IMR-90 (cell line): Measurements from ENCODE around the gene HSD3B2. TPM values are rescaled to one million over a fixed set of nuclear protein-coding genes. Genes with fewer than 3 reads are reported as not detected.

Experiments
- ATAC-seq: fragments of 200-7000 bp; cut with Tn5 transposase; 2 replicates; pipeline ENCODE4 v1.9.1; 2020; ENCODE audit warnings: low read depth, mild to moderate bottlenecking, moderate library complexity
- BruUV-seq: library from RNA; stranded (reverse); fragments of 400-500 nt; replicated peaks from 2 replicates; lab custom pipeline; 2021; lab: Mats Ljungman, UMichigan
- CTCF ChIA-PET: fragments of 300-600 bp; formaldehyde crosslinking; extraction: SDS; loops from one replicate; lab custom pipeline; 2021; ENCODE audit warnings: antibody characterized with exemption; lab: Yijun Ruan, JAX
- POLR2A ChIA-PET: fragments of 300-600 bp; sonication (Branson Sonifier 250); formaldehyde crosslinking; loops from one replicate; lab custom pipeline; 2022; ENCODE audit warnings: antibody characterized with exemption; ENCODE audit not compliant: unreplicated experiment; lab: Charles Lee
- DNase-seq: peaks from one replicate; pipeline ENCODE4 v3.0.0; 2013
- H2AFZ ChIP-seq: replicated peaks from 2 replicates; pipeline ENCODE3; 2013; ENCODE audit warnings: low read length, mild to moderate bottlenecking; ENCODE audit not compliant: poor library complexity
- H2AK5ac ChIP-seq: 2 replicates; pipeline ENCODE4 v1.6.1; 2013; ENCODE audit warnings: low read depth, low read length, inconsistent platforms
- H2AK9ac ChIP-seq: replicated peaks from 2 replicates; pipeline ENCODE3; 2013; ENCODE audit warnings: mild to moderate bottlenecking, low read depth, low read length, moderate library complexity; ENCODE audit not compliant: poor library complexity
- H2BK120ac ChIP-seq: 2 replicates; pipeline ENCODE4 v1.6.1; 2013; ENCODE audit warnings: low read depth, low read length, inconsistent platforms
- H2BK15ac ChIP-seq: 3 replicates; pipeline ENCODE4 v1.6.1; 2013; ENCODE audit warnings: low read depth, low read length, inconsistent platforms
- H2BK20ac ChIP-seq: 2 replicates; pipeline ENCODE4 v1.6.1; 2013; ENCODE audit warnings: low read depth, mild to moderate bottlenecking, inconsistent platforms, low read length, moderate library complexity
- H2BK5ac ChIP-seq: 2 replicates; pipeline ENCODE4 v1.6.1; 2013; ENCODE audit warnings: mild to moderate bottlenecking, low read depth, low read length, inconsistent platforms; ENCODE audit not compliant: poor library complexity, severe bottlenecking
- H3K14ac ChIP-seq: replicated peaks from 2 replicates; pipeline ENCODE4 v1.6.1; 2013; ENCODE audit warnings: low read depth, low read length, inconsistent platforms
- H3K18ac ChIP-seq: 2 replicates; pipeline ENCODE4 v1.6.1; 2013; ENCODE audit warnings: low read depth, low read length, control low read depth
- H3K23ac ChIP-seq: 2 replicates; pipeline ENCODE4 v1.6.1; 2013; ENCODE audit warnings: low read depth, low read length, inconsistent platforms
- H3K27ac ChIP-seq: 2 replicates; pipeline ENCODE4 v1.5.1; 2013; ENCODE audit warnings: mild to moderate bottlenecking, control low read depth, low read length; ENCODE audit not compliant: insufficient read depth
- H3K27me3 ChIP-seq: 2 replicates; pipeline ENCODE4 v1.6.1; 2013; ENCODE audit warnings: low read length; ENCODE audit not compliant: control insufficient read depth, insufficient read depth
- H3K36me3 ChIP-seq: 2 replicates; pipeline ENCODE4 v1.6.1; 2013; ENCODE audit warnings: low read length, mixed read lengths; ENCODE audit not compliant: control insufficient read depth, insufficient read depth
- H3K4ac ChIP-seq: 2 replicates; pipeline ENCODE4 v1.6.1; 2013; ENCODE audit warnings: low read depth, low read length, inconsistent platforms
- H3K4me1 ChIP-seq: 2 replicates; pipeline ENCODE4 v1.6.1; 2013; ENCODE audit warnings: low read length, mixed read lengths; ENCODE audit not compliant: control insufficient read depth, insufficient read depth
- H3K4me2 ChIP-seq: 2 replicates; pipeline ENCODE4 v1.6.1; 2013; ENCODE audit warnings: low read depth, mild to moderate bottlenecking, control low read depth, low read length, moderate library complexity
- H3K4me3 ChIP-seq: 2 replicates; pipeline ENCODE4 v1.5.1; 2013; ENCODE audit warnings: low read depth, mild to moderate bottlenecking, control low read depth, low read length, moderate library complexity; ENCODE audit not compliant: insufficient read depth
- H3K56ac ChIP-seq: 2 replicates; pipeline ENCODE4 v1.6.1; 2013; ENCODE audit warnings: low read length, inconsistent platforms; ENCODE audit not compliant: insufficient read depth; ENCODE audit errors: extremely low read depth
- H3K79me1 ChIP-seq, 2 experiments: 2 replicates each; pipeline ENCODE4 v1.6.1; 2013; ENCODE audit warnings: low read length in 2 of 2, inconsistent platforms in 1 of 2, low read depth in 1 of 2
- H3K9ac ChIP-seq: 2 replicates; pipeline ENCODE4 v1.6.1; 2013; ENCODE audit warnings: low read depth, low read length, control low read depth
- H3K9me1 ChIP-seq: 2 replicates; pipeline ENCODE4 v1.6.1; 2013; ENCODE audit warnings: low read length, inconsistent platforms; ENCODE audit not compliant: insufficient read depth
- H3K9me3 ChIP-seq: 2 replicates; pipeline ENCODE4 v1.6.1; 2013; ENCODE audit warnings: low read length; ENCODE audit not compliant: control insufficient read depth, insufficient read depth
- H4K20me1 ChIP-seq: 2 replicates; pipeline ENCODE4 v1.6.1; 2013; ENCODE audit warnings: low read length, inconsistent platforms; ENCODE audit not compliant: insufficient read depth
- H4K5ac ChIP-seq: 2 replicates; pipeline ENCODE4 v1.6.1; 2013; ENCODE audit warnings: mild to moderate bottlenecking, low read depth, low read length, control low read depth
- H4K8ac ChIP-seq, 2 experiments: 2 replicates each; pipeline ENCODE4 v1.6.1; 2013; ENCODE audit warnings: low read depth in 2 of 2, low read length in 2 of 2, control low read depth in 1 of 2, inconsistent platforms in 1 of 2
- H4K91ac ChIP-seq: 2 replicates; pipeline ENCODE4 v1.6.1; 2013; ENCODE audit warnings: low read depth, low read length, inconsistent platforms; ENCODE audit not compliant: insufficient read depth
- BHLHE40 ChIP-seq: fragments of 150-350 bp; IDR thresholded peaks from 2 replicates; pipeline ENCODE4 v1.6.1; 2016; ENCODE audit warnings: mild to moderate bottlenecking, low read depth, low read length
- CEBPB ChIP-seq: IDR thresholded peaks from 2 replicates; pipeline ENCODE4 v1.6.1; 2012; ENCODE audit warnings: low read depth, low read length, improper control_type of control experiment
- CHD1 ChIP-seq: IDR thresholded peaks from 2 replicates; pipeline ENCODE4 v1.6.1; 2012; ENCODE audit warnings: low read depth, low read length, improper control_type of control experiment
- FOS ChIP-seq: fragments of 150-350 bp; IDR thresholded peaks from 2 replicates; pipeline ENCODE4 v1.6.1; 2016; ENCODE audit warnings: low read depth, low read length
- MAFK ChIP-seq: IDR thresholded peaks from 2 replicates; pipeline ENCODE4 v1.6.1; 2012; ENCODE audit warnings: low read depth, low read length, improper control_type of control experiment
- MAZ ChIP-seq: IDR thresholded peaks from 2 replicates; pipeline ENCODE4 v1.6.1; 2012; ENCODE audit warnings: low read depth, mild to moderate bottlenecking, low read length, improper control_type of control experiment, moderate library complexity, borderline replicate concordance
- MXI1 ChIP-seq: IDR thresholded peaks from 2 replicates; pipeline ENCODE4 v1.6.1; 2012; ENCODE audit warnings: low read depth, mild to moderate bottlenecking, low read length, moderate library complexity, borderline replicate concordance
- NFE2L2 ChIP-seq: fragments of 150-350 bp; IDR thresholded peaks from 2 replicates; pipeline ENCODE4 v1.6.1; 2016; ENCODE audit warnings: low read depth, mild to moderate bottlenecking, low read length
- POLR2A ChIP-seq: IDR thresholded peaks from 2 replicates; pipeline ENCODE4 v1.6.1; 2012; ENCODE audit warnings: mild to moderate bottlenecking, low read depth, low read length
- RAD21 ChIP-seq: IDR thresholded peaks from 2 replicates; pipeline ENCODE4 v1.6.1; 2012; ENCODE audit warnings: low read length, improper control_type of control experiment
- RCOR1 ChIP-seq: IDR thresholded peaks from 2 replicates; pipeline ENCODE4 v1.6.1; 2012; ENCODE audit warnings: mild to moderate bottlenecking, low read length, improper control_type of control experiment; ENCODE audit not compliant: insufficient replicate concordance
- RFX5 ChIP-seq: IDR thresholded peaks from 2 replicates; pipeline ENCODE4 v1.8.0; 2012; ENCODE audit warnings: low read depth, mild to moderate bottlenecking, low read length, moderate library complexity
- SMC3 ChIP-seq: fragments of 150-350 bp; IDR thresholded peaks from 2 replicates; pipeline ENCODE4 v1.6.1; 2016; ENCODE audit warnings: low read depth, mild to moderate bottlenecking, antibody characterized with exemption, low read length, moderate library complexity
- WGBS, 2 experiments: methylation state at CpG; one replicate each; pipeline versions ENCODE4 v1.1.5 to v1.1.7; 2013; ENCODE audit warnings: missing lambda C conversion rate in 2 of 2; ENCODE audit not compliant: insufficient read length in 1 of 2; ENCODE audit errors: extremely low coverage in 2 of 2; 5-methylcytosine and 5-hydroxymethylcytosine counted together
- dilution Hi-C: fragments of 300-500 bp; cut with HindIII; formaldehyde crosslinking; loops from one replicate; pipeline ENCODE4 v1.14.3; 2018; ENCODE audit warnings: low sequenced_read_pairs; ENCODE audit not compliant: unreplicated experiment
- in situ Hi-C: fragments of 300-500 bp; cut with MboI; formaldehyde crosslinking; loops from 3 replicates; pipeline ENCODE4 v1.14.3; 2019; ENCODE audit warnings: low sequenced_read_pairs, inconsistent platforms, mixed read lengths
- intact Hi-C: fragments of 100-400 bp; cut with micrococcal nuclease; formaldehyde crosslinking; loops from 2 replicates; pipeline ENCODE4 v1.10.0; 2022
- polyA plus RNA-seq, 3 experiments: library from polyadenylated mRNA; depleted of rRNA; stranded (reverse); fragments of >200 nt; gene quantifications; 2 replicates each; pipeline ENCODE4 v1.2.3, GENCODE V29; 2012; ENCODE audit warnings: low replicate concordance in 1 of 3
- total RNA-seq: library from RNA; depleted of rRNA; stranded (reverse); fragments of >200 nt; gene quantifications from 2 replicates; pipeline ENCODE4 v1.2.3, GENCODE V29; 2012
- TF ChIP-seq, protein P1 (sequence below): fragments of 150-350 bp; IDR thresholded peaks from 2 replicates; pipeline ENCODE4 v1.6.1; 2017; ENCODE audit warnings: mild to moderate bottlenecking, antibody characterized with exemption, low read length, low read depth
- TF ChIP-seq, protein P2 (sequence below): fragments of 150-350 bp; IDR thresholded peaks from 2 replicates; pipeline ENCODE4 v1.6.1; 2016; ENCODE audit warnings: low read depth, mild to moderate bottlenecking, low read length, moderate library complexity, borderline replicate concordance
- TF ChIP-seq, protein P3 (sequence below): conservative IDR thresholded peaks from 2 replicates; pipeline ENCODE4 v1.5.1; 2012; ENCODE audit warnings: mild to moderate bottlenecking, low read depth, low read length, improper control_type of control experiment

Gene HSD3B2
- total and polyA plus RNA-seq, 2 of the 4 experiments (the other 2 are of a cell fraction): not detected

DNA sequence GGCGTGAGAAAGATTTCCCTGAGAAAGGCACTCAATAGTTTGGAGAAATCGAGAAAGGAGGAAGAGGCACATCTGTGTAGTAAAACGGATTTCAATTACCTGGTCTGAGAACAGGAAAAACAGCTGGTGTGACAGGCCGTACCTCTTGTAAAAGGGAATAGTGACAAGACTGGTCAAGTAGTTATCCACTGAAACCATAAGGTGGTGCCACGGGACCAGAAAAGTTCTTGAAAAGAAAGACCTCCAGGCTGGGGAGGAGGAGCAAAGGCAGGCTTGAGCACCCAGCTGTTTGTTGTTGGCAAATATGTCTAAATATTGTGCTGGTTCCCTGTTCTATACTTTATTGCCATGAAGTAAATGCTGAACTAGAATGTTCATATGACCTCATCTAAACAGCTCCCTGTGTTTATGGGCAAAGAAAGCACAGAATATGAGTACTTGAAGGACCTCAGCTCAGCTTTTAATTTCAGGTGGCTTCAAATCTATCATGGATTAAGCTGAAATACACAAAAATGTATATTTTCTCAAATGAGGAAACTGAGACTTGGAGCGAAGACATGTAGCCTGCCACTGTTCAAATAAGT, 42.4 kb upstream of the HSD3B2 start:
- Histone ChIP-seq H3K4me1 (no peaks in the 10 kb centered on the region), H4K91ac (no peak overlapping the region), H2BK20ac (no peak overlapping the region), H3K27ac (no peak overlapping the region), H3K56ac (no peak overlapping the region), H3K23ac (no peak overlapping the region), H3K4ac (no peak overlapping the region), H2BK120ac (no peak overlapping the region), H3K9ac (no peak overlapping the region), H4K8ac (no peak overlapping the region), H4K20me1 (no peaks in the 10 kb centered on the region), H2BK5ac (no peak overlapping the region), H3K18ac (no peak overlapping the region), H2AK9ac (no peak overlapping the region), H3K4me2 (no peak overlapping the region), H3K36me3 (no peaks in the 10 kb centered on the region), H3K9me3 (no peaks in the 10 kb centered on the region), H3K79me1 (no peaks in the 10 kb centered on the region), H2AK5ac (no peak overlapping the region), H2AFZ (no peak overlapping the region), H3K4me3 (no peak overlapping the region), H3K27me3 (peaks cover 2% of the 10 kb centered on the region; the same call in 1 of the 2 replicates), H3K9me1 (no peaks in the 10 kb centered on the region), H3K14ac (no peak overlapping the region), H4K5ac (no peak overlapping the region), H2BK15ac (no peak overlapping the region)
- POLR2A ChIA-PET: no interaction called here
- CTCF ChIA-PET: interaction anchor here (0.7 kb wide), 1 partner anchor 354 kb away, joined by 3 read pairs; no protein-coding TSS in a partner anchor
- in situ Hi-C loops: loop anchor here (25.0 kb wide), 1 partner anchor 1210 kb away; no protein-coding TSS in a partner anchor
- ATAC-seq: no peak
- no peak for TF ChIP-seq SMC3
- no peak for TF ChIP-seq BHLHE40
- no peak for TF ChIP-seq MXI1
- no peak for TF ChIP-seq MAFK
- TF ChIP-seq RCOR1: no peak
- TF ChIP-seq, protein P1, sequence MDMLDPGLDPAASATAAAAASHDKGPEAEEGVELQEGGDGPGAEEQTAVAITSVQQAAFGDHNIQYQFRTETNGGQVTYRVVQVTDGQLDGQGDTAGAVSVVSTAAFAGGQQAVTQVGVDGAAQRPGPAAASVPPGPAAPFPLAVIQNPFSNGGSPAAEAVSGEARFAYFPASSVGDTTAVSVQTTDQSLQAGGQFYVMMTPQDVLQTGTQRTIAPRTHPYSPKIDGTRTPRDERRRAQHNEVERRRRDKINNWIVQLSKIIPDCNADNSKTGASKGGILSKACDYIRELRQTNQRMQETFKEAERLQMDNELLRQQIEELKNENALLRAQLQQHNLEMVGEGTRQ: no peak
- TF ChIP-seq NFE2L2: no peak
- no peak for TF ChIP-seq CEBPB
- TF ChIP-seq POLR2A: no peak
- TF ChIP-seq FOS: no peak
- TF ChIP-seq, protein P2, sequence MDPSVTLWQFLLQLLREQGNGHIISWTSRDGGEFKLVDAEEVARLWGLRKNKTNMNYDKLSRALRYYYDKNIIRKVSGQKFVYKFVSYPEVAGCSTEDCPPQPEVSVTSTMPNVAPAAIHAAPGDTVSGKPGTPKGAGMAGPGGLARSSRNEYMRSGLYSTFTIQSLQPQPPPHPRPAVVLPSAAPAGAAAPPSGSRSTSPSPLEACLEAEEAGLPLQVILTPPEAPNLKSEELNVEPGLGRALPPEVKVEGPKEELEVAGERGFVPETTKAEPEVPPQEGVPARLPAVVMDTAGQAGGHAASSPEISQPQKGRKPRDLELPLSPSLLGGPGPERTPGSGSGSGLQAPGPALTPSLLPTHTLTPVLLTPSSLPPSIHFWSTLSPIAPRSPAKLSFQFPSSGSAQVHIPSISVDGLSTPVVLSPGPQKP: no peak
- TF ChIP-seq, protein P3, sequence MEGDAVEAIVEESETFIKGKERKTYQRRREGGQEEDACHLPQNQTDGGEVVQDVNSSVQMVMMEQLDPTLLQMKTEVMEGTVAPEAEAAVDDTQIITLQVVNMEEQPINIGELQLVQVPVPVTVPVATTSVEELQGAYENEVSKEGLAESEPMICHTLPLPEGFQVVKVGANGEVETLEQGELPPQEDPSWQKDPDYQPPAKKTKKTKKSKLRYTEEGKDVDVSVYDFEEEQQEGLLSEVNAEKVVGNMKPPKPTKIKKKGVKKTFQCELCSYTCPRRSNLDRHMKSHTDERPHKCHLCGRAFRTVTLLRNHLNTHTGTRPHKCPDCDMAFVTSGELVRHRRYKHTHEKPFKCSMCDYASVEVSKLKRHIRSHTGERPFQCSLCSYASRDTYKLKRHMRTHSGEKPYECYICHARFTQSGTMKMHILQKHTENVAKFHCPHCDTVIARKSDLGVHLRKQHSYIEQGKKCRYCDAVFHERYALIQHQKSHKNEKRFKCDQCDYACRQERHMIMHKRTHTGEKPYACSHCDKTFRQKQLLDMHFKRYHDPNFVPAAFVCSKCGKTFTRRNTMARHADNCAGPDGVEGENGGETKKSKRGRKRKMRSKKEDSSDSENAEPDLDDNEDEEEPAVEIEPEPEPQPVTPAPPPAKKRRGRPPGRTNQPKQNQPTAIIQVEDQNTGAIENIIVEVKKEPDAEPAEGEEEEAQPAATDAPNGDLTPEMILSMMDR: no peak
- TF ChIP-seq MAZ: no peak
- TF ChIP-seq CHD1: no peak
- no peak for TF ChIP-seq RAD21
- no peak for TF ChIP-seq RFX5
- no TSS peak for BruUV-seq
- dilution Hi-C loops: no loop called here
- intact Hi-C loops: no loop called here
- no peak for DNase-seq
- WGBS, 2 experiments: 50% methylated on average over 2 of the region's 6 CpGs; no CpG with 5 or more reads in 1 of the 2 experiments
